Heart right ventricle (tissue), 16 donors: ENCODE measurements around the gene PPIF. TPM values are rescaled to one million over a fixed set of nuclear protein-coding genes. Genes with fewer than 3 reads are reported as not detected.
A peak's percentile ranks its signal among the peaks of the same experiment; 100 is the strongest.

Experiments
- ATAC-seq, 8 donors: fragments of 200-7000 bp; cut with Tn5 transposase; one replicate each; pipeline ENCODE4 v1.9.1; 2020; ENCODE audit warnings: mild to moderate bottlenecking in 8 of 8, moderate library complexity in 8 of 8, moderate number of reproducible peaks in 1 of 8
- DNase-seq, 2 donors: peaks; one replicate each; pipeline ENCODE4 v3.0.0-alpha.2; 2020
- H3K27ac ChIP-seq, 10 donors: fragments of 200-600 bp; sonication (generic) in 2 of 10; one replicate each; pipeline versions ENCODE4 v1.5.0 to v1.8.0; 2020 to 2022; ENCODE audit warnings: mild to moderate bottlenecking in 3 of 10
- H3K27me3 ChIP-seq, 7 donors: fragments of 200-600 bp; one replicate each; pipeline ENCODE4 v1.8.0; 2021 to 2022; ENCODE audit warnings: mild to moderate bottlenecking in 2 of 7
- H3K36me3 ChIP-seq, 9 donors: fragments of 200-600 bp; sonication (generic) in 1 of 9; one replicate each; pipeline versions ENCODE4 v1.5.0 to v1.8.0; 2020 to 2022; ENCODE audit warnings: mild to moderate bottlenecking in 2 of 9
- H3K4me1 ChIP-seq, 9 donors: fragments of 200-600 bp; sonication (generic) in 1 of 9; one replicate each; pipeline versions ENCODE4 v1.5.0 to v1.8.0; 2020 to 2022; ENCODE audit warnings: mild to moderate bottlenecking in 4 of 9
- H3K4me3 ChIP-seq, 10 donors: fragments of 200-600 bp; sonication (generic) in 2 of 10; one replicate each; pipeline versions ENCODE4 v1.5.0 to v1.8.0; 2020 to 2022; ENCODE audit warnings: mild to moderate bottlenecking in 7 of 10, moderate library complexity in 2 of 10
- H3K9me3 ChIP-seq, 11 donors: fragments of 200-600 bp in 10 of 11; sonication (generic) in 2 of 11; one replicate each; pipeline versions ENCODE4 v1.5.0 to v1.8.0; 2013 to 2022; ENCODE audit warnings: mild to moderate bottlenecking in 2 of 11, control low read depth in 1 of 11, moderate library complexity in 1 of 11
- CTCF ChIP-seq, 9 donors: fragments of 200-600 bp; sonication (generic) in 2 of 9; IDR thresholded peaks; one replicate each; pipeline versions ENCODE4 v1.5.0 to v1.8.0; 2021 to 2022; ENCODE audit warnings: antibody characterized with exemption in 9 of 9, mild to moderate bottlenecking in 5 of 9, moderate library complexity in 1 of 9
- WGBS, 2 donors: extraction: QIAGEN DNeasy Blood & Tissue Kit; methylation state at CpG; one replicate each; pipeline ENCODE4 v1.1.7; 2013; ENCODE audit warnings: inconsistent platforms in 1 of 2; 5-methylcytosine and 5-hydroxymethylcytosine counted together
- intact Hi-C, 10 donors: fragments of 100-400 bp; cut with DNase I; formaldehyde crosslinking; loops; one replicate each; pipeline versions ENCODE4 v1.11.1 to v1.14.2; 2022
- polyA plus RNA-seq, 2 donors: library from polyadenylated mRNA; stranded (reverse); fragments of 200-250 nt; gene quantifications; one replicate each; pipeline ENCODE4 v1.2.3, GENCODE V29; 2013
- total RNA-seq, 10 donors: library from RNA; stranded (reverse); fragmentation: NEBNext Ultra II Directional in 3 of 10; extraction: Animal tissue kit (Norgen Biotek cat#: 25700) in 3 of 10; gene quantifications; one replicate each; pipeline versions ENCODE4 v1.2.1 to v1.2.4, GENCODE V29; 2021 to 2023
- donor health status: Arrhythmogenic right ventricular cardiomyopathy.
- donor health status: ischemic (EF 13 %, LVEDD 7.1; RV severe dilation, severe dysfunction).
- donor health status: healthy with polysubstance abuse.
- donor health status: DM: no; HTN: yes; CAD: no.
- donor health status: DM: no; HTN: no; CAD: no.
- donor health status: ischemic (EF 25% LVEDD 6.9; RV normal size, moderate dysfunction).
- donor health status: ischemic (EF 25% LVEDD 5.7; RV mildly dilated, moderate dysfunction).
- donor health status: healthy.
- donor health status: DM: yes; HTN: yes; CAD: no.
- donor health status: Ischemic cardiomyopathy.
- donor health status: ischemic (EF 35%, LVEDD 5.7; RV mildly dilated, moderate dysfunction).
- donor health status: nonischemic (EF 11% LVEDD 7.7; RV severe dilation, severe dysfunction).
- donor health status: DM: yes; HTN: yes; CAD: no.
- donor health status: PGD.
- donor health status: ischemic (EF 29% LVEDD 5.4; RV normal size, mild dysfunction).
- donor health status: nonischemic (EF 23%, LVEDD 6.1; RV moderate dilation, normal function).

The PPIF gene
- total and polyA plus RNA-seq, 12 donors, result 44.3 to 205 (median 146) TPM

- intact Hi-C loops, result loop anchor here in 1 of 10 donors (10.0 kb wide), 1 partner anchor 101 kb away; no protein-coding TSS in a partner anchor
- ATAC-seq (no peak), DNase-seq (peak in 1 of 2 donors; percentile 3)
- 91 to 95% methylated on average over 2 of the region's 2 CpGs for WGBS, 2 donors
- peaks cover 0 to 22% (median 16%) of the 10 kb centered on the region in 9 donors for H3K36me3 ChIP-seq
- H3K4me3 ChIP-seq, result no peak overlapping the region
- H3K9me3 ChIP-seq, result no peaks in the 10 kb centered on the region
- H3K4me1 ChIP-seq, result peaks cover 3 to 56% (median 29%) of the 10 kb centered on the region in 9 donors
- H3K27ac ChIP-seq, result no peak overlapping the region
- no peaks in the 10 kb centered on the region for H3K27me3 ChIP-seq
- no peak for TF ChIP-seq CTCF (IDR thresholded peaks at IDR 0.05)
These were observed 1.3 kb upstream of the PPIF start for GRCh38 chr10:79346012-79346340.

GRCh38 chr10:79346388-79347225 is 662 bp upstream of the PPIF start:
- 59 to 66% methylated on average over 12 of the region's 12 CpGs for WGBS, 2 donors
- no peak for TF ChIP-seq CTCF (IDR thresholded peaks at IDR 0.05)
- H3K36me3 ChIP-seq, result peaks cover 0 to 29% (median 23%) of the 10 kb centered on the region in 9 donors
- H3K4me1 ChIP-seq, result peaks cover 3 to 60% (median 29%) of the 10 kb centered on the region in 9 donors
- H3K9me3 ChIP-seq, result no peaks in the 10 kb centered on the region
- peak in 1 of 8 donors; percentile 3 for ATAC-seq
- no peak for DNase-seq
- intact Hi-C loops, result loop anchor here in 1 of 10 donors (10.0 kb wide), 1 partner anchor 102 kb away; no protein-coding TSS in a partner anchor
- H3K27me3 ChIP-seq, result no peaks in the 10 kb centered on the region
- H3K4me3 ChIP-seq, result peak overlapping the region in 6 of 10 donors; percentile 77 to 94 (median 82)
- H3K27ac ChIP-seq, result peak overlapping the region in 2 of 10 donors; percentile 93 to 98

GRCh38 chr10:79347894-79348639 is 798 bp downstream of the PPIF start:
- ATAC-seq, result peak; percentile 64 to 80 (median 71)
- TF ChIP-seq CTCF (IDR thresholded peaks at IDR 0.05), result no peak
- Histone ChIP-seq H3K27ac (peak overlapping the region; percentile 90 to 98 (median 94)), H3K36me3 (peaks cover 0 to 43% (median 37%) of the 10 kb centered on the region in 9 donors), H3K4me1 (peaks cover 3 to 71% (median 29%) of the 10 kb centered on the region in 9 donors), H3K27me3 (no peaks in the 10 kb centered on the region), H3K4me3 (peak overlapping the region; percentile 71 to 99 (median 82)), H3K9me3 (no peaks in the 10 kb centered on the region)
- 6 to 9% methylated on average over 32 to 34 of the region's 34 CpGs for WGBS, 2 donors
- intact Hi-C loops, result loop anchor here in 1 of 10 donors (10.0 kb wide), 1 partner anchor 103 kb away; no protein-coding TSS in a partner anchor
- DNase-seq, result peak; percentile 65 to 75

- Histone ChIP-seq H3K4me3 (peak overlapping the region; percentile 71 to 99 (median 82)), H3K27me3 (no peaks in the 10 kb centered on the region), H3K36me3 (peaks cover 0 to 49% (median 40%) of the 10 kb centered on the region in 9 donors), H3K27ac (peak overlapping the region in 9 of 10 donors; percentile 5 to 98 (median 94)), H3K9me3 (no peaks in the 10 kb centered on the region), H3K4me1 (peaks cover 3 to 76% (median 28%) of the 10 kb centered on the region in 9 donors)
- DNase-seq (no peak), ATAC-seq (no peak)
- intact Hi-C loops, result loop anchor here in 1 of 10 donors (10.0 kb wide), 1 partner anchor 104 kb away; no protein-coding TSS in a partner anchor
- TF ChIP-seq CTCF (IDR thresholded peaks at IDR 0.05), result no peak
- WGBS, 2 donors, result 40 to 41% methylated on average over 3 of the region's 3 CpGs
These were observed 1.3 kb downstream of the PPIF start for GRCh38 chr10:79348640-79348988.
